GM15510 (cell line): Measurements from ENCODE around the gene NEK6.

Source experiments
- POLR2A ChIP-seq: IDR thresholded peaks from 3 replicates; pipeline ENCODE4 v1.6.1; 2011; ENCODE audit warnings: borderline replicate concordance; ENCODE audit not compliant: insufficient read length; ENCODE audit errors: extremely low read depth

Gene NEK6

GRCh38 chr9:124326378-124326777 lies 68.6 kb downstream of the NEK6 start:
- TF ChIP-seq POLR2A: no peak

GRCh38 chr9:124327491-124327890 lies 69.7 kb downstream of the NEK6 start:
- no peak for TF ChIP-seq POLR2A

GRCh38 chr9:124328285-124328684 lies 70.5 kb downstream of the NEK6 start:
- no peak for TF ChIP-seq POLR2A

GRCh38 chr9:124329206-124329792 lies 71.5 kb downstream of the NEK6 start:
- no peak for TF ChIP-seq POLR2A

- no peak for TF ChIP-seq POLR2A
These were observed 72.4 kb downstream of the NEK6 start for GRCh38 chr9:124330011-124330697.

- no peak for TF ChIP-seq POLR2A
These were observed 73.8 kb downstream of the NEK6 start for GRCh38 chr9:124331580-124331979.

GRCh38 chr9:124332361-124333202 lies 74.8 kb downstream of the NEK6 start:
- TF ChIP-seq POLR2A: no peak

- TF ChIP-seq POLR2A: no peak
These were observed 75.4 kb downstream of the NEK6 start for GRCh38 chr9:124333203-124333579.

- no peak for TF ChIP-seq POLR2A
These were observed 77.0 kb downstream of the NEK6 start for GRCh38 chr9:124334568-124335319.

GRCh38 chr9:124335320-124335707 lies 77.6 kb downstream of the NEK6 start:
- no peak for TF ChIP-seq POLR2A

GRCh38 chr9:124337562-124337961 lies 79.8 kb downstream of the NEK6 start:
- TF ChIP-seq POLR2A: no peak

GRCh38 chr9:124339603-124340146 lies 81.9 kb downstream of the NEK6 start:
- no peak for TF ChIP-seq POLR2A

- TF ChIP-seq POLR2A: no peak
These were observed 82.7 kb downstream of the NEK6 start for GRCh38 chr9:124340219-124341069.
